Upper lobe of right lung (tissue), 1 donor: ENCODE data around the gene VWA5A. TPM values are rescaled to one million over a fixed set of nuclear protein-coding genes. Genes with fewer than 3 reads are reported as not detected.

ENCODE experiments used
- ATAC-seq: fragments of 200-7000 bp; cut with Tn5 transposase; one replicate; pipeline ENCODE4 v1.9.1; 2020; ENCODE audit warnings: mild to moderate bottlenecking, moderate library complexity
- DNase-seq: peaks from one replicate; pipeline ENCODE4 v3.0.0-alpha.2; 2020
- H3K27ac ChIP-seq: fragments of 200-600 bp; one replicate; pipeline ENCODE4 v1.8.0; 2022
- H3K27me3 ChIP-seq: fragments of 200-600 bp; one replicate; pipeline ENCODE4 v1.8.0; 2022; ENCODE audit warnings: mild to moderate bottlenecking
- H3K36me3 ChIP-seq: fragments of 200-600 bp; one replicate; pipeline ENCODE4 v1.8.0; 2022
- H3K4me1 ChIP-seq: fragments of 200-600 bp; one replicate; pipeline ENCODE4 v1.8.0; 2022
- H3K4me3 ChIP-seq: fragments of 200-600 bp; one replicate; pipeline ENCODE4 v1.8.0; 2022; ENCODE audit warnings: mild to moderate bottlenecking
- H3K9me3 ChIP-seq: fragments of 200-600 bp; one replicate; pipeline ENCODE4 v1.8.0; 2022
- CTCF ChIP-seq: fragments of 200-600 bp; IDR thresholded peaks from one replicate; pipeline ENCODE4 v1.8.0; 2022; ENCODE audit warnings: antibody characterized with exemption
- intact Hi-C: fragments of 100-400 bp; cut with DNase I; formaldehyde crosslinking; loops from one replicate; pipeline ENCODE4 v1.11.0; 2022
- total RNA-seq: library from RNA; stranded (reverse); fragmentation: NEBNext Ultra II Directional; extraction: Animal tissue kit (Norgen Biotek cat#: 25700); gene quantifications from one replicate; pipeline ENCODE4 v1.2.1, GENCODE V29; 2021
- donor health status: DM: no; HTN: yes; CAD: no; lungs with severe emphysema.

Gene VWA5A
- total RNA-seq, 1 donor from 2014 or later = 42.0 TPM

DNA sequence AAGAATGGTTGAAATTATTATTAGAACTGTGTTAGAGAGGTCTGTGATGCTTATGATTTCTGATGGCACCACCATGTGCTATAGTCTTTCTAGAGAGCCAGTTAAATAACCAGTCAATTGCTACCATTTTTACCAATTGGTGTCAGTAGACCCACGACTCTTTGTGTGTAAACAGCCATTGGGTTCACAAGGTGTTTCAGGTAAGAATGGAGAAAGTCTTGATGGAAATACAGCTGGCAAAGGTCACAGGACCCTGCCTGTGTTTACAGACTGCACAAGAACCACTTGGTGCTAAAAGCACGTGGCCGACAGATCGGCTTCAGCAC is 43.7 kb upstream of the VWA5A start:
- no peaks in the 10 kb centered on the region for H3K9me3 ChIP-seq
- H3K27me3 ChIP-seq = peaks cover 28% of the 10 kb centered on the region
- TF ChIP-seq CTCF = no peak
- H3K4me3 ChIP-seq = no peak overlapping the region
- peaks cover 25% of the 10 kb centered on the region for H3K4me1 ChIP-seq
- no peaks in the 10 kb centered on the region for H3K36me3 ChIP-seq
- ATAC-seq (no peak), DNase-seq (no peak)
- intact Hi-C loops = no loop called here
- no peak overlapping the region for H3K27ac ChIP-seq

- no peak for TF ChIP-seq CTCF
- DNase-seq (no peak), ATAC-seq (no peak)
- intact Hi-C loops = no loop called here
- Histone ChIP-seq H3K4me1 (peaks cover 25% of the 10 kb centered on the region), H3K36me3 (no peaks in the 10 kb centered on the region), H3K27ac (no peak overlapping the region), H3K27me3 (peaks cover 26% of the 10 kb centered on the region), H3K4me3 (no peak overlapping the region), H3K9me3 (no peaks in the 10 kb centered on the region)
Observed at GRCh38 chr11:124072147-124072546, 43.1 kb upstream of the VWA5A start.

DNA sequence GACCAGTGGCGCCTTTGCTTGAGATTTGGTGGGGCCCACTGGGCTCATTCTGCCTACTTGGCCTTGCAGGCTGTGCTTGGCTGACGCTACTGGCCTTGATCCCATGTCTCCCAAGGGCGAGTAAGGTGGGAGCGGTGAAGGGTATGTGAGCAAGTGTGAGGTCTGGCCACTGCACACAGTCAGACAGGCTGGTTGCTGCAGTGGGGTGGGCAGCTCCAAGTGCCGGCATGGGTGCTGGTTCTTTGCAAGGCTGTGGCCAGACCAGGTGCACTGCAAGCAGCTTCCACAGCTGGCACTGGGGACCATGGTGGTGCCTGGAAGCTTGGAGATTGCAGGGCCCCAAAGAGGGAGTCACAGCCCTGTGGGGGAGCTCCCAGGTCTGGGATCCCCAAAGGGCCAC is 40.7 kb upstream of the VWA5A start:
- peaks cover 20% of the 10 kb centered on the region for H3K4me1 ChIP-seq
- intact Hi-C loops = no loop called here
- H3K36me3 ChIP-seq = no peaks in the 10 kb centered on the region
- H3K27me3 ChIP-seq = peaks cover 38% of the 10 kb centered on the region
- no peak for ATAC-seq
- no peak overlapping the region for H3K27ac ChIP-seq
- H3K9me3 ChIP-seq = no peaks in the 10 kb centered on the region
- DNase-seq = no peak
- TF ChIP-seq CTCF = no peak
- H3K4me3 ChIP-seq = no peak overlapping the region

DNA sequence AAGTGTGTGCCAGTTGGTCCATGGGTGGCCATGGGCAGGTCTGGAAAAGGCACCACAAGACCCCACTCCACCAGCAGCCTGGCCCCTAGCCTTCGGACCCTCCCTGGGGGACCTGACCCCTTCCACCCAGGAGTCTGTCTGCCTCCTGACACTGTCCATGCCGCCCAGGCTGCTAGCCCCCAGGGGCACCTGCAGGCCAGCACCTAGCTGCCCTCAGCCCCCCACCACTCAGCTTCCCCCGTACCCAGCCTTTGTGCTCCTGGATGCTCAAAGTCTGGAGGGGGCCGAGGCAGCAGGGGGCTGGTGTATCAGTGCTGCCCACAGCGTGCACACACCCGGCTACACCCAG is 39.8 kb upstream of the VWA5A start:
- peaks cover 15% of the 10 kb centered on the region for H3K4me1 ChIP-seq
- no peak for DNase-seq
- H3K27ac ChIP-seq = no peak overlapping the region
- no peaks in the 10 kb centered on the region for H3K36me3 ChIP-seq
- intact Hi-C loops = no loop called here
- H3K9me3 ChIP-seq = no peaks in the 10 kb centered on the region
- no peak for TF ChIP-seq CTCF
- H3K27me3 ChIP-seq = peaks cover 35% of the 10 kb centered on the region
- peak; percentile 6 for ATAC-seq
- H3K4me3 ChIP-seq = no peak overlapping the region

DNA sequence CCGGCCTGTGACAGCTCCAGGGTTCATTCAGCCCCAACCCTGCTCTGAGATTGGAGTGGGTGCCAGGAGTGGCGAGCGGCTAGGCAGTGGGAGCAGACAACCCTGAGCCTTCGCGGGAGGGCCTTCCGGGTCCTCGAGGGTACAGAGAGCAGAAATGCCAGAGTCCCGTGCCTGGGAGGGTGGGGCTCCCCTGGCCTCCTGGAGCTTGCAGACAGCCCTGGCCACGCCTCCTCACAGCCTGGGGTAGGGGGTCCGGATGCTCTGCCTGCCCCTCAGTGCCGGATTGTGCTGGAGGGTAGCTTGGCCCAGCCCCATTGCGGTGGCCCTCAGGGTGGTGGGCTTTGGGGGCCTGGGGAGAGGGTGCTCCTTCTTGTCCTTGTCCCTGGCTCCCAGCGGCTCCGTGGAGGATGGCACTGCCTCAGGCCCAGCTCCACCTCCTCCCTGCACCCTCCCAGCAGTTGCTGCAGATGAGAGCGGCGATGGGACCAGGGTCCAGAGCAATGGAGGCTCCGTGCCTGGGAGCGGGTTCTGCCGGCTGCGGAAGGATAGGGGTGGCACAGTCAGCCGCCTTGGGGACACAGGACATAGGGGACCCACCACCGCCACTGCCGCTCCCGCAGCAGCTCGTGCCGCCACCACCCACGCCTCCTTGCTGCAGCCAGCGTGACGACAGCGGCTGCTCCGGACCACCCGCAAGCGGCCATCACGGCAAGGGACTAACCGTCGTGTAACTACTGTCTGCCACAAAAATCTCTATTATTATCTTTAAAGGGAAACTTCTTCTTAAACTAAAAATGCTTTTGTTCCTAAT is 39.2 kb upstream of the VWA5A start:
- H3K27ac ChIP-seq = no peak overlapping the region
- TF ChIP-seq CTCF = no peak
- ATAC-seq = peak; percentile 55
- DNase-seq = peak; percentile 70
- peaks cover 31% of the 10 kb centered on the region for H3K27me3 ChIP-seq
- intact Hi-C loops = no loop called here
- peak overlapping the region; percentile 29 for H3K4me3 ChIP-seq
- no peaks in the 10 kb centered on the region for H3K36me3 ChIP-seq
- H3K4me1 ChIP-seq = peaks cover 15% of the 10 kb centered on the region
- H3K9me3 ChIP-seq = no peaks in the 10 kb centered on the region

DNA sequence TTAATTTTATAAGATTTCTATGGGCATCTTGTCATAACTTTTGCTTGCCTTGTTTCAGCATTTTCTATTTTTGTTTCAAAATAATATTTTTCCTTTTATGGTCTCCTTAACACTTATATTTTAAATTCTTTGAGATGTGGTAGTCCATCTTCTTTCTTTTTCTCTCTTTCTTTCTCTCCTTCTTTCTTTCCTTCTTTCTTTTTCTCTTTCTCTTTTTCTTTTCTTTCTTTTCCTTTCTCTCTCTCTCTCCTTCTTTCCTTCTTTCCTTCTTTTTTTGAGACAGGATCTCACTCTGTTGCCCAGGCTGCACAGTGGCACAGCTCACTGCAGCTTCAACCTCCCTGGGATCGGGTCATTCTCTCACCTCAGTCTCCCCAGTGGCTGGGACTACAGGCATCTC is 38.0 kb upstream of the VWA5A start:
- Histone ChIP-seq H3K4me3 (no peak overlapping the region), H3K27me3 (peaks cover 31% of the 10 kb centered on the region), H3K27ac (no peak overlapping the region), H3K9me3 (no peaks in the 10 kb centered on the region), H3K4me1 (peaks cover 6% of the 10 kb centered on the region), H3K36me3 (no peaks in the 10 kb centered on the region)
- ATAC-seq = no peak
- intact Hi-C loops = no loop called here
- DNase-seq = no peak
- TF ChIP-seq CTCF = no peak
